Measurements from ENCODE around the gene FAM200A. TPM values are rescaled to one million over a fixed set of nuclear protein-coding genes. Genes with fewer than 3 reads are reported as not detected.
"Not testable (repeated sequence)": the region's sequence is repeated elsewhere in the genome, so short reads cannot be mapped to it uniquely, and the experiment has no call there.

Gene FAM200A
- total RNA-seq, 2 experiments from 2014 or later = 5.0 to 5.1 TPM

DNA sequence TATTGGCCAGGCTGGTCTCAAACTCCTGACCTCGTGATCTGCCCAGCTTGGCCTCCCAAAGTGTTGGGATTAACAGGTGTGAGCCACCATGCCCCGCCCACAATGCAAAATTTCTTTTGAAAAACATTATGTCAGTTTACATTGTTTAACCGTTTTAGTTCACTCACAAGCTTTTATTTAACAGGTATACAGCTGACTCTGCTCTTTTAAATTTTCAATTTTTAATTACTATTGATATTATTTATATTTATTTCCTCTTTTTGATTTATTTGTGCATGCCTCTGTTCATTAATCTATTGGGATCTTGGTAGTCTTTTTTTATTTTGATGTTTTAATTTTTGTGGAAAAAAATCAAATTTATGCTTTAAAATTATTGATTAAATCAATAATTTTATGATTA lies 30.5 kb downstream of the FAM200A start:
- DNase-seq = no peak
- Mint-ChIP-seq H3K9me3 (peaks cover 3% of the 10 kb centered on the region), H3K4me3 (no peak overlapping the region), H3K27ac (no peak overlapping the region), H3K27me3 (no peaks in the 10 kb centered on the region), H3K4me1 (no peaks in the 10 kb centered on the region), H3K36me3 (ENCODE audit: low read depth) (peaks cover 61% of the 10 kb centered on the region)
- POLR2A ChIA-PET = interaction anchor here (2.0 kb wide), 1 partner anchor 21 kb away, joined by 9 read pairs; the partner anchor contains the start of gene ZNF394
- CTCF ChIA-PET = no interaction called here

DNA sequence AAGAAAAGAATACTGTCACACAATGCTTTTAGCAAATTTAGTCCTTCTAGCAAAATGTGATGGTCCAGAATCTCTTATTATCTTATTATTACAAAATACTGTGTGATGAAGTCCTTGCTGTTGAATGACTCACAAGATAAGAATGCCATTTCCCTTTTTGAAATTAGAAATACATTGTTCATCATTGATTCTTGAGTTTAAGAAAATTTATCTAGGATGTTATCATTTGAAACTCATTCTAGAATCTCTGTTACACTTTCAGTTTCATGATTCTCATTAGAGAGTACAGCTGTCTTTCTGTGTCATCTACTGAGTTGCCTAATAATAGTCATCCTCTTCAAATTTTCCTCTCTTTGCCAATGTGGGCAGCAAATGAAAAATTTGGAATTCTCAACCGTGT lies 37.9 kb downstream of the FAM200A start:
- DNase-seq = no peak
- ChIA-PET CTCF (no interaction called here), POLR2A (interaction anchor here (0.7 to 1.8 kb wide), 4 partner anchors 9 to 50 kb away, joined by 3 to 9 read pairs (median 6); partner anchors contain the start of genes ZKSCAN5 and ZNF394)
- Mint-ChIP-seq H3K4me3 (no peak overlapping the region), H3K27ac (no peak overlapping the region), H3K9me3 (no peaks in the 10 kb centered on the region), H3K27me3 (no peaks in the 10 kb centered on the region), H3K36me3 (ENCODE audit: low read depth) (peaks cover 38% of the 10 kb centered on the region), H3K4me1 (peaks cover 14% of the 10 kb centered on the region)

GRCh38 chr7:99505324-99505662 lies 46.6 kb downstream of the FAM200A start:
- POLR2A ChIA-PET = interaction anchor here (0.8 to 6.3 kb wide), 15 partner anchors 9 to 596 kb away, joined by 3 to 70 read pairs (median 5); partner anchors contain the start of genes AP4M1, FAM200A, MCM7 and ZNF655
- peak overlapping the region; percentile 88 for H3K4me3 Mint-ChIP-seq

GRCh38 chr7:99504603-99505323 lies 47.2 kb downstream of the FAM200A start, which contains the start of gene ZKSCAN5:
TSS of gene ZKSCAN5 (plus strand) at chr7:99504662. CDS start at chr7:99506045, 1,383 bp downstream.
- Mint-ChIP-seq H3K9me3 (no peaks in the 10 kb centered on the region), H3K36me3 (ENCODE audit: low read depth) (peaks cover 24% of the 10 kb centered on the region), H3K27ac (peak within 1 kb of the TSS; percentile 96), H3K4me1 (peaks cover 33% of the 10 kb centered on the region), H3K27me3 (no peaks in the 10 kb centered on the region), H3K4me3 (peak within 1 kb of the TSS; percentile 88)
- peak; percentile 97 for DNase-seq
- CTCF ChIA-PET = interaction anchor here (0.9 to 1.5 kb wide), 3 partner anchors 10 to 112 kb away, joined by 3 to 7 read pairs (median 4); partner anchors contain the start of genes ZNF655 and ZSCAN25
- POLR2A ChIA-PET = interaction anchor here (0.8 to 6.3 kb wide), 17 partner anchors 9 to 597 kb away, joined by 3 to 70 read pairs (median 6); partner anchors contain the start of genes AP4M1, BUD31, FAM200A and MCM7

More at GRCh38 chr7:99505324-99505662, 46.6 kb downstream of the FAM200A start:
- no peak for DNase-seq
- Mint-ChIP-seq H3K4me1 (peaks cover 34% of the 10 kb centered on the region), H3K27ac (peak overlapping the region; percentile 96), H3K36me3 (ENCODE audit: low read depth) (peaks cover 20% of the 10 kb centered on the region), H3K9me3 (no peaks in the 10 kb centered on the region), H3K27me3 (no peaks in the 10 kb centered on the region)
- CTCF ChIA-PET = interaction anchor here (1.0 to 1.5 kb wide), 2 partner anchors 10 to 53 kb away, joined by 4 to 7 read pairs; partner anchors contain the start of gene ZNF655

DNA sequence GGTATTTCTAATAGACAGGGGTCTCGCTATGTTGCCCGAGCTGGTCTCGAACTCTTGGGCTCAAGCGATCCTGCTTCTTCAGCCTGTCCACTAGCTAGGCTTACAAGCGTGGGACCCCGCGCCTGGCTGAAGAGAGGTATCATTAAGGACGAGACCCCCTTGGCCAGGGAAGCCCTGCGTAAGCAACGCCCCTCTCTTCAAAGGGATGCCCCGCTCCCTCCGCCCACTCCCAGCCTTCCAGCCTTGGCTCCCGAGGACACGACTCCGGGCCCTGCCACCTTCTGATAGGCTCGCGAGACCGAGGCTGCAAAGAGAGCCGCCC lies 47.7 kb downstream of the FAM200A start:
- H3K9me3 Mint-ChIP-seq = no peaks in the 10 kb centered on the region
- peaks cover 29% of the 10 kb centered on the region for H3K36me3 Mint-ChIP-seq (ENCODE audit: low read depth)
- DNase-seq = no peak
- peak overlapping the region; percentile 88 for H3K4me3 Mint-ChIP-seq
- peaks cover 32% of the 10 kb centered on the region for H3K4me1 Mint-ChIP-seq
- POLR2A ChIA-PET = interaction anchor here (0.9 to 6.3 kb wide), 14 partner anchors 10 to 597 kb away, joined by 3 to 70 read pairs (median 8); partner anchors contain the start of genes AP4M1, BUD31, FAM200A and MCM7
- CTCF ChIA-PET = interaction anchor here (0.9 to 1.5 kb wide), 3 partner anchors 11 to 113 kb away, joined by 3 to 7 read pairs (median 4); partner anchors contain the start of genes ZNF655 and ZSCAN25
- no peaks in the 10 kb centered on the region for H3K27me3 Mint-ChIP-seq
- H3K27ac Mint-ChIP-seq = peak overlapping the region; percentile 96

DNA sequence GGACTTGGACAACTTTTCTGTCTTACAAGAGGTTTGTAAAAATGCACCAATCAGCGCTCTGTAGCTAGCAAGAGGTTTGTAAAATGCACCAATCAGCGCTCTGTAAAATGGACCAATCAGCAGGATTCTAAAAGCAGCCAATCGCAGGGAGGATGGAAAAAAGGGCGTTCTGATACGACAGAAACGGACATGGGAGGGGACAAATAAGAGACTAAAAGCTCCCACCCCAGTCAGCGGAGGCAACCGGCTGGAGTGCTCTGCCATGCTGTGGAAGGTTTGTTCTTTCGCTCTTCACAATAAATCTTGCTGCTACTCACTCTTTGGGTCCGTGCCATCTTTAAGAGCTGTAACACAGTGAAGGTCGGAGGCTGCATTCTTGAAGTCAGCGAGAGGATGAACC lies 50.7 kb downstream of the FAM200A start:
- H3K4me3 Mint-ChIP-seq = peak overlapping the region; percentile 92
- ChIA-PET POLR2A (interaction anchor here (2.0 to 4.1 kb wide), 8 partner anchors 25 to 123 kb away, joined by 10 to 79 read pairs (median 20); partner anchors contain the start of genes ATP5MF, BUD31, CPSF4 and FAM200A), CTCF (interaction anchor here (0.6 to 1.9 kb wide), 2 partner anchors 30 to 172 kb away, joined by 3 to 7 read pairs; no protein-coding TSS in a partner anchor)
- H3K4me1 Mint-ChIP-seq = peaks cover 34% of the 10 kb centered on the region
- peak overlapping the region; percentile 98 for H3K27ac Mint-ChIP-seq
- peaks cover 45% of the 10 kb centered on the region for H3K36me3 Mint-ChIP-seq (ENCODE audit: low read depth)
- H3K27me3 Mint-ChIP-seq, H3K9me3 Mint-ChIP-seq, DNase-seq: not testable (repeated sequence)

DNA sequence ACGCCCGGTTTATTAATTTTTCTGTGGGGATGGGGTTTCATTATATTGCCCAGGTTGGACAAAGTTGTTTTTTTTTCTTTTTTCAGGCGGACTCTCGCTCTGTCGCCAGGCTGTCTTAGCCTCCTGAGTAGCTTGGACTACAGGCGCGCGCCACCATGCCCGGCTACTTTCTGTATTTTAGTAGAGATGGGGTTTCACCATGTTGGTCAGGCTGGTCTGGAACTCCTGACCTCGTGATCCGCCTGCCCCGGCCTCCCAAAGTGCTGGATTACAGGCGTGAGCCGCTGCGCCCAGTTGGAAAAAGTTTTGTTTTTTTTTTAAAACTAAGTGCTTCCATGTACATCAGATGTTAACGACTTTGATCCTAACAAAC lies 51.3 kb downstream of the FAM200A start:
- Mint-ChIP-seq H3K9me3 (peaks cover 6% of the 10 kb centered on the region), H3K4me3 (peak overlapping the region; percentile 92), H3K4me1 (peaks cover 29% of the 10 kb centered on the region), H3K36me3 (ENCODE audit: low read depth) (peaks cover 44% of the 10 kb centered on the region), H3K27ac (peak overlapping the region; percentile 98), H3K27me3 (no peaks in the 10 kb centered on the region)
- POLR2A ChIA-PET = interaction anchor here (0.6 to 4.1 kb wide), 24 partner anchors 11 to 1584 kb away, joined by 3 to 79 read pairs (median 6); partner anchors contain the start of genes ATP5MF, BUD31, CPSF4 and FAM200A
- CTCF ChIA-PET = interaction anchor here (1.9 kb wide), 1 partner anchor 29 kb away, joined by 7 read pairs; no protein-coding TSS in a partner anchor
- no peak for DNase-seq

DNA sequence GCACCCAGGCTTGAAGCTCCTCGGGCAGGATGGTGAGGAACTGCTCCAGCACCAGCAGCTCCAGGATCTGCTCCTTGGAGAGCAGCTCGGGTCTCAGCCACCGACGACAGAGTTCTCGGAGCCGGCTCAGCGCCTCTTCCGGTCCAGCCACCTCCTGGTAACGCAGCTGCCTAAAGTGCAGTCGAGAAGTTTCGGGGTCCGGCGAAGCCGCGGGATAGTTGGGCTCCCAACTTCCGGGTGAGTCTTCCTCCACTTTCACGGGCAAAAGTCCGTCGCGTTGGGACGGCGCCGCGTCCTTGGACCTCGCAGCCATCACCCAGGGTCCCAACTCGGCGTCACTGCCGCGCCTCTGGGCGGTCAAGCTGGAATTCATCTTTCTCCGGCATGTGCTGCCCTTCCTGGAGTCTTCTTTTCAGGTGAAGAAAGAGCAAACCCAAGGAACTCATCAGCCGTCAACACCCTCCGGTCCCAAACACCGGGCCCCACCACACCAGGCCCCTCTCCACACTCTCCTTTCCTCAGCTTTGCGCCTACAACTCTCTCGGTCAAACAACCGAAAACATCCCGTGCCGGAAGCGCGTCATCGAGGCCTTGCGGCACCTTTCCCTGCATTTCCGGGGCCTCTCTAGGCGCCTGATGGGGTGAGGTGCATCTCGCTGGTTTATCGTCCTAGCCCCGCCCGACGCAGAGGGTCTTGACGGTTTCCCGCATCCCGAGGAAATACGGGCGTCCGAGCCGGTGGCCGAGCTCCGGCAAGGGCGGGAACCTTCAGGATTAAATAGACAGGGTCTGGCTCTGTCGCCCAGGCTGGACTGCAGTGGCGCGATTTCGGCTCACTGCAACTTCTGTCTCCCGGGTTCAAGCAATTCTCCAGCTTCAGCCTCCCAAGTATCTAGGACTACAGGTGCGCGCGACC lies 51.9 kb downstream of the FAM200A start, which contains the start of gene ZNF394:
Gene ZNF394 (minus strand): TSS at position 561 of the 916 bp plus-strand sequence. CDS start 188 bp downstream, at position 373.
- Mint-ChIP-seq H3K36me3 (ENCODE audit: low read depth) (peaks cover 50% of the 10 kb centered on the region), H3K9me3 (peaks cover 6% of the 10 kb centered on the region)
- CTCF ChIA-PET = interaction anchor here (0.6 to 1.9 kb wide), 3 partner anchors 8 to 57 kb away, joined by 4 to 7 read pairs (median 6); no protein-coding TSS in a partner anchor

GRCh38 chr7:99499371-99499720 lies 52.6 kb downstream of the FAM200A start:
- no peaks in the 10 kb centered on the region for H3K27me3 Mint-ChIP-seq
- CTCF ChIA-PET = interaction anchor here (1.0 to 1.3 kb wide), 2 partner anchors 26 to 58 kb away, joined by 4 to 5 read pairs; no protein-coding TSS in a partner anchor
- H3K27ac Mint-ChIP-seq = peak overlapping the region; percentile 98
- peaks cover 56% of the 10 kb centered on the region for H3K36me3 Mint-ChIP-seq (ENCODE audit: low read depth)
- H3K4me3 Mint-ChIP-seq = peak overlapping the region; percentile 92
- POLR2A ChIA-PET = interaction anchor here (0.7 to 4.1 kb wide), 27 partner anchors 9 to 1586 kb away, joined by 3 to 79 read pairs (median 6); partner anchors contain the start of genes ATP5MF, BUD31, CPSF4 and FAM200A
- no peak for DNase-seq
- H3K4me1 Mint-ChIP-seq = peaks cover 26% of the 10 kb centered on the region
- peaks cover 8% of the 10 kb centered on the region for H3K9me3 Mint-ChIP-seq

More for the DNA sequence above, 51.9 kb downstream of the FAM200A start, which contains the start of gene ZNF394:
- DNase-seq = peak; percentile 92
- peaks cover 26% of the 10 kb centered on the region for H3K4me1 Mint-ChIP-seq
- POLR2A ChIA-PET = interaction anchor here (0.6 to 4.1 kb wide), 32 partner anchors 9 to 1585 kb away, joined by 3 to 79 read pairs (median 5); partner anchors contain the start of genes ATP5MF, BUD31, CPSF4 and FAM200A
- H3K4me3 Mint-ChIP-seq = peak within 1 kb of the TSS; percentile 92
- H3K27me3 Mint-ChIP-seq = no peaks in the 10 kb centered on the region
- H3K27ac Mint-ChIP-seq = peak within 1 kb of the TSS; percentile 98

DNA sequence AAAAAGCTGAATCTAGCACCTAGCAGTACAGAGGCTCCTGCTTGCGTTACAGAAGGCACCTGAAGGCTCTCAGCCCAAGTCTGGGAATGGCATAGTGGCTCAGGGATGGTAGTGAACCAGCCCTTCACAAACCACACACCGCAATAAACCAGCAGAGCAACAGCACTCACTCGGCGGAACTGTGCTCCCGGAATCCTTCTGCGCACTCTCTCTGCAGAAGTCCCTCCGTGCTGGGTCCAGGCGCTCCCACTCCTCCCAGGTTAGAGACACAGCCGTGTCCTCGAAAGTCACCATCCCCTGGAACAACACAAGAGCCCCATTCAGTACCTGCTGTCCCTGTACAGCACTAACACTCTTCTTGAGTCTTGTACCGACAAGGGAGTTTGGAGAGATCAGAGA lies 53.4 kb downstream of the FAM200A start:
- Mint-ChIP-seq H3K9me3 (peaks cover 16% of the 10 kb centered on the region), H3K27me3 (no peaks in the 10 kb centered on the region), H3K4me3 (peak overlapping the region; percentile 92), H3K4me1 (peaks cover 26% of the 10 kb centered on the region), H3K36me3 (ENCODE audit: low read depth) (peaks cover 64% of the 10 kb centered on the region), H3K27ac (peak overlapping the region; percentile 98)
- ChIA-PET CTCF (interaction anchor here (1.0 to 1.3 kb wide), 2 partner anchors 25 kb away, joined by 3 to 5 read pairs; no protein-coding TSS in a partner anchor), POLR2A (interaction anchor here (0.9 to 4.1 kb wide), 9 partner anchors 9 to 118 kb away, joined by 3 to 25 read pairs (median 4); partner anchors contain the start of genes FAM200A, ZNF655 and ZSCAN25)
- DNase-seq = no peak

DNA sequence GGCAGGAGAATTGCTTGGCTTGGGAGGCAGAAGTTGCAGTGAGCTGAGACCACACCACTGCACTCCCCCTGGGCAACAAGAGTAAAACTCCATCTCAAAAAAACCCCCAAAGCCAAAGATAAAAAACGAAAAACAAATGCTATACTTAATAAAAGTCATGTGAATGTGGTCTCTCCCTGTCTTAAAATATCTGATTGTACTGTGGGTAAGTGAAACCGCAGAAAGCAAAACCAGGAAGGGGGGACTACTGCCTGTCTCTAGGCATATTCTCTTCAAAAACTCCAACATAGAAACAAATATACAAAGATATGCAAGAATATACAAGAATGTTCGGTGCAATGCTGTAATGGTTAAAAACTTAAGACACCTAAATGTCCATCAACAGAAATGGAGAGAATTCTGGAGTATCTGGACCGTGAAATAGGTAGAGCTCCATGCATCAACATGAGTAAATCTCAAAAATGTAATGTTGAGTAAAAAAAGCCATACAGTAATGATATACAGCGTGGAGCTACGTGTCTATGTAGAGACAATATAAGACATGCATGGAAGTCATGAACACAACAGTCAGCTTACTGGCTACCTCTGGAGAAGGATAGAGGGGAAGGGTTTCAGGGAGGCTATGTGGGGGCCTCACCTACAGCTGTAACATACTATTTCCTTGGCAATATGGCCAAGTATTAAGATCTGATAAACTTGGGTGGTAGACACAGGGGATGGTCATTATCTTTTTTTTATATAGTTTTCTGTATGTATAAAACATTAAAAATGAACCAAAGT lies 54.0 kb downstream of the FAM200A start:
- peaks cover 70% of the 10 kb centered on the region for H3K36me3 Mint-ChIP-seq (ENCODE audit: low read depth)
- CTCF ChIA-PET = interaction anchor here (0.6 to 1.3 kb wide), 3 partner anchors 25 to 452 kb away, joined by 3 to 5 read pairs (median 3); no protein-coding TSS in a partner anchor

More for the DNA sequence above, 54.0 kb downstream of the FAM200A start:
- Mint-ChIP-seq H3K9me3 (peaks cover 18% of the 10 kb centered on the region), H3K27ac (peak overlapping the region; percentile 69), H3K27me3 (no peaks in the 10 kb centered on the region), H3K4me1 (peaks cover 22% of the 10 kb centered on the region), H3K4me3 (peak overlapping the region; percentile 92)
- POLR2A ChIA-PET = interaction anchor here (0.6 to 4.1 kb wide), 10 partner anchors 8 to 126 kb away, joined by 3 to 24 read pairs (median 4); partner anchors contain the start of genes BUD31, FAM200A, PDAP1 and ZNF655
- DNase-seq = no peak
